ENCODE measurements around the gene LRRC4C. TPM values are rescaled to one million over a fixed set of nuclear protein-coding genes. Genes with fewer than 3 reads are reported as not detected.

Gene LRRC4C
- total RNA-seq, 1 experiment from 2014 or later: not detected

- DNase-seq (ENCODE audit: low spot score): no peak
Measured at GRCh38 chr11:40292721-40293508, 1166.5 kb downstream of the LRRC4C start.

GRCh38 chr11:40291741-40292140 is 1167.7 kb downstream of the LRRC4C start:
- DNase-seq (ENCODE audit: low spot score): no peak

DNA sequence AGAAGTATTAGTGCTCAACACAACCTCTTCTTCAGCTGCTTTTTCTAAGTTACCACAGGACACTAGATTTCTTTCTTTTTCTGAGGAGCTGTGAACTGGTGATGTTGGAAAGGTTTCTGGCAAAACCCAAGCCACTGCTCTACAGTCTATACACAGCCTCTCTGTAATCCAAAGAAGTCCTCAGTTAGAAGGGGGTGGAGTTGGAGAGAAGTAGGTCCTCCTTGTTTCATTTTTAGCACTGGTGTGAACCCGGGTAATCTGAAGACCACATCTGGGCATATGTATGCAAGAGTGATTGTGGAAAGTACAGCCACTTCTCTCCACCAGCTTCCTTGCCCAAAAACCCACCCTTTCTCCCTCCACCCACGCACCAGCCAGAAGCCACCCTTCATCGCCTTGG is 1168.1 kb downstream of the LRRC4C start:
- no peak for DNase-seq (ENCODE audit: low spot score)

- DNase-seq (ENCODE audit: low spot score): no peak
Measured at GRCh38 chr11:40290171-40290631, 1169.3 kb downstream of the LRRC4C start.

DNA sequence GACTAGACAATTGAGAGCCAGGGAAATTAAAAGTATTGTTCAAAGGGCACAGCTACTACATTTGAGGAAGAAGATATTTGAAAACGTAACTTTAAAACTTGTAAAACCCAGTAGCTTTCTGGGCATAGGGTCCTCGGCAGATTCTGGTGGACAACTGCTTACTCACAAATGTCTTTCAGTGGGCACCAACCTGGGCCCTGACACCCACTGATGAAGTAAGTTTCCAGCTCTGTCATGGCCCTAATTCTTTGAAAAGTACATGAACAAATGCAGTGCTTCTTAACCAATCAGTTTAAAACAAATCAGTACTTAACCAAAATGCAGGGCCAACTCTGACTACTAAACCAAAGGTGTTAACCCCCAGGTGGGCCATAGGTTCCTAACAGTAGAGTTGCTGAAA is 1170.1 kb downstream of the LRRC4C start:
- no peak for DNase-seq (ENCODE audit: low spot score)

DNA sequence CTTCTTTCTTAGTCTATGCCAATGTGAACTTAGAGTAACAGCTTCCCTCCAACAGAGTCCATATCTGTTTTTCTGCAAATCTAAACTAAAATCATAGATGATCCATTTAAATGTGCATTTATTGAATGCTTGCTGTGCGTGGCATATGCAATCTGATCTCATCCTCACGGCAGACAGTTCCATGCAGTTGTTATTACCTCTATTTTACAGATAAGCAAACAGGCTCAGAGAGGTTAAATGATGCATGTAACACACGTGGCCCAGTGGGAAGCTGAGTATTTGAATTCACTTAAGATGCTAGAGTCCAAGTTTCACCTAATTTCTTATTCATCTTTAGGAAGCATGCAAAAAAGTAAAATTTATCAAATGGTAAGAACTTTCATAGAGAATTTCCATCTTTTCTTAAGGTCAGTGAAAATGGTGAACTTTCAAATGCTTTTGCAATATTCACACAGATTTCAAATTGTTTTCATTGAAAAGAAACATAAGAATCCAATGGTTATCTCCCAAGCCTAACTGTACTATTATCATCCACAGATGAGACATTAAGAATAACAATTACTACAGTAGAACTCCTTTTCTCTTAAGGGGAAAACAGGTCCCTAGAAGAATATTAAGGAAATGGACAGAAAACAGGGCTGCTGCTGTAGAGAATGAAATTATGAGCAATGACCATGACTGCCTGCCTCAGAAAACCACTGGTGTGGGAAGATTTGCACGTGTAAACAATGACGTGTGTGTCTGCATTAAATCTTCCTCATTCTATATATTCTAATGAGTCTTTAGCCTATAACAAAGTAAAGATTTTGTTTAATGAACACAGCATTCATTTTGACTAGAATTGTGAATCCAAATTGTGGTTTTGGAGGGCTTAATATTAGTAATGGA is 1171.3 kb downstream of the LRRC4C start:
- no peak for DNase-seq (ENCODE audit: low spot score)

DNA sequence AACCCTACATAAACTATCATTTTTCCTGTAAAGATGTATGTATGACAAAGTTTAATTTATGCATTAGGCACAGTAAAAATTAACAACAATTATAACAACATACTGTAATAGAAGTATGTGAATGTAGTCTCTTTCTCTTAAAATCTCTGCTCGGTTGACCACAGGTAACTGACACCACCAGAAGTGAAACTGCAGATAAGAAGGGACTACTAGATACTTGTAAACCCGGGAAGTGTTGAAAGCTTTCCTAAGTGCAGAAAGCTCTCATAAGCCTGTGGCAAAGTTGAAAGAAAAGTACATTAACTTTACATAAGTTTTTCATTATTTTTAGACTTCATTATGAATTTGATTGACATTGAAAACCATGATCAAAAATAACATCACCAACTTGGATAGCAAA is 1173.3 kb downstream of the LRRC4C start:
- DNase-seq (ENCODE audit: low spot score): no peak

DNA sequence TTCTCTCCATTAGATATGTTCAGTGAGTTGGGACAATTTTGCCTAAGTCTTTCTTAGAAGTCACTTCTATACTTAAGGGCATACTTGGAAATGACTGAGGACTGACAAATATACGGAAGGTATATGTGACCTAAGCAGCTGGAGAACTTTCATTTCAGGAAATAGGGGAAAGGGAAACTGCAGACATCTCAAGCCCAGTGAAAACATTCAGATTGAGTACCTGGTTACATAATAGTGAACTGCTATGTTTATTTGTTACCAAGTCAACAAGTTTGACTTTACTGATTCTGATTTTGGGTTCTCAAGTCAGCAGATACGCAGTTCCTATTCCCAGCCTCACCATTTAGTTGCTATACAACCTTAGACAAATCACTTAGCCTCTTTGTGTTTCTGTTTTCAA is 1173.9 kb downstream of the LRRC4C start:
- DNase-seq (ENCODE audit: low spot score): no peak

DNA sequence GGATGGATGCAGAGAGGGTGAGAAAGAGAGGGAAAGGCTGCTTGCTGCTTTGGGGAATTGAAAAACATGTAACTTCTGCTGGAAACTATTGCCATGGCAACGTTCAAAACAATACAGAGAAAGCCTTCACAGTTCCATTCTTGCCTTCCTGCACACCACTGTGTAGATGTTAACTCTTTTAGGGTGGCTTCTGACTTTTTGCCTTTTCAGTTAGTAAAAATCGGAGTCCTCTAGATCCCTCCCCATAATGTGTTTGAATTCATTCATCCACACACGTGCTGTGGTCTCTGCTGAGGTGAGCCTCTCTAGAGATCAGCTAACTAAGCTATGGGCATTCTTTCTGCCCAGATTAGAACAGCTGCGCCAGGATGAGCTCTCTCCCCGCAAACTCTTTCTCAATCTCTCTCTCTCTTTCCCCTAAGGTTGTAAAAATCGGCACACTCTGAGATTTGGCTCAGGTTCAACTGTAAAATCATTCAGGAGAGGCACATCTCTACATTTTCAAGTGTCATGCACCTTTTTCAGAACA is 1178.3 kb downstream of the LRRC4C start:
- DNase-seq (ENCODE audit: low spot score): no peak

DNA sequence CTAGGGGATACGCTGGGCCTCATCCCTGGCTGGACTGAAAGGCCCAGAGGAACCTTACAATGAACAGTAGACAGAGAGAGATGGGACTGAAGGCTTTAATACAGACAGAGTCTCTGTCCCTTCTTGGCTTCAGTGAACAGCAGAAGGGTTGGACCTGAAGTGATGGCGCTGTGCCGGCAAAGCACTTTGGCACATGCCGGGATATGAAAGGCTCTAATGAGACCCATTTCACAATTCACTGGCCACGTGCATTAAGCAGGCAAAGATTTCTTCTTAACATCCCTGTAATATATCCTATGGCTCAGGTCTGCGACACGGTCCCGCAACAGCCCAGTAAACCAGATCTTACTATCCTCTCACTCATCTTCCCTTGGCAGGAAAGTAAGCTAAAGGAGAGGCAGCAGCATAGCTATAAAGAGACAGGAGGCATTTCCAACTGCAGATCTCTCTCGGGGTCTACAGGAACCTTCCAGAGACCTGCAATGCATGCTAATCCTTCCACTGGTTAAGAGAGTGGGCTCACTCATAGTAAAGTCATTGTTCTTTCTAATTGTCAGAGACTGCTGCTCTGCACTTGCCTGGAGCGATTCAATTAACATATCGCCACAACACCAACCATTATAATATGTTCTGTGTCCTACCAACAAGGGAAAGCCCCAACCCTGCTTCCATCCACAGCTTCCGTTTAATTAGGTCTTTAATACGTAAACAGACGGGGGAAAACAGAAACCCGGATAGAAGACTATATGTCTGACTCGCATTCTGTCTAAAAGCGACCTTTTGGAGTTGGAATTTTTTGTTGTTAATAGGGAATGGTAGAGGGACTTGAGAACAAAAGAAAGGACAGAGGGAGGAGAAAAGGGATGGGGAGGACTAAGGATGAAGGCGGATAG is 1179.0 kb downstream of the LRRC4C start:
- no peak for DNase-seq (ENCODE audit: low spot score)

DNA sequence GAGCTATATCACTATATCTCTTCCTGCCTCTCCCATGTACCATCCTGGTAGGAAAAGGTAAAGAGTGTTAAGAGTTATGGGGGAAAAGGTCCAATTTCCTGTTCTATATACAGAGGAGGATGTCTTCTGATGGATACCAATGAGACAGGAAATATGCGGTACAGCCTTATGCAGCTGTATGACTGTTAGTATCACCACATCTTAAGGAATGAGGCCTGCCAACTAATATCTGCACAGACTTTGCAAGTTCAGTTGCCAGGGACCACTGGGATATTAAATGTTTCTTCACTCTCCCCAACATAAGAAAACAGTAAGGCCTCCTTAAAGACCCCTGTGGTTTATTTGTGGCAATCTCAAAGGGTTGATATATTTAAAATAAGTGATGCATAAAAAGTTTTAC is 1182.5 kb downstream of the LRRC4C start:
- DNase-seq (ENCODE audit: low spot score): no peak

GRCh38 chr11:40274017-40274416 is 1185.4 kb downstream of the LRRC4C start:
- peak; percentile 8 for DNase-seq (ENCODE audit: low spot score)

DNA sequence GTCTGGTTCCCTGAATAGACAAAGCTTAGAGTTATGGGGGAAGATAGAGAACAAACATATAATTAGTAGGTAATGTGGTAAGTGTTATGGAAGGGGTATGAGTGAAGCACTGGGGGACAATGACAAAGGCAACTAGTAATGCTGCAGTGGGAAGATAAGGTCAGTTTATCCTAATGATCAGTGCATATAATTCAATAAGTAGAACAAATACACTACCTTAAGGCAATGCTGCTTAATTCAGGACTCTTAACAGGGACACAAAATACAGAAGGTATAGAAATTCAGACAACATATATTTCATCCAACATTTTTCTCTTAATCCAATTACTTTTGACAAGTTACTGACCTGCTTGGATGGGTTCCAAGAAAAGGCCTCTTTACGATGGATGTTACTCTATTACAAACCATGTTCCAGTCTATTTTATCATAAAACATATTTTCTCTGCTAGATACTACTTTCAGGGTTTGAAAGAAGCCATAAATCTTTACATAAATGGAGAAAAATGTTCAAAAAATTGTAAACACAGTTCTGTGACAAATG is 1186.2 kb downstream of the LRRC4C start:
- DNase-seq (ENCODE audit: low spot score): no peak

DNA sequence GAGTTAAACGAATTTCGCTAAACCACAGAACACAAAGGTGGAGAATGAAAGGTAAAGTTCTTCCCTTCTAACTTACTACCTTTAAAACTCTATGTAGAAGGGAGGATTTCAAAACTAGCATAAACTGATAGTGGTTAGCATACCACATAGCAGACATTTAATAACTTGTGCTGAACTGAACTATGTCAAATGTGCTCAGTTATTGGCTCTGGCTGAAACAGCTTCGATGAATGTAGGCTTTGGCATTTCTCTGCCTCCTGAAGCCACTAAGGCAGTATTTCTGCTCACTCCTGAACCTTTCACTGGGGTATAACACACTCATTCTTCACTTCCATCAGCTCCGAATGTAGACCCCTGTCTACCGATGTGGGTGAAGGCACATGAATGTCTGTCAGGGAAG is 1188.1 kb downstream of the LRRC4C start:
- DNase-seq (ENCODE audit: low spot score): no peak

GRCh38 chr11:40269865-40270264 is 1189.6 kb downstream of the LRRC4C start:
- DNase-seq (ENCODE audit: low spot score): no peak

DNA sequence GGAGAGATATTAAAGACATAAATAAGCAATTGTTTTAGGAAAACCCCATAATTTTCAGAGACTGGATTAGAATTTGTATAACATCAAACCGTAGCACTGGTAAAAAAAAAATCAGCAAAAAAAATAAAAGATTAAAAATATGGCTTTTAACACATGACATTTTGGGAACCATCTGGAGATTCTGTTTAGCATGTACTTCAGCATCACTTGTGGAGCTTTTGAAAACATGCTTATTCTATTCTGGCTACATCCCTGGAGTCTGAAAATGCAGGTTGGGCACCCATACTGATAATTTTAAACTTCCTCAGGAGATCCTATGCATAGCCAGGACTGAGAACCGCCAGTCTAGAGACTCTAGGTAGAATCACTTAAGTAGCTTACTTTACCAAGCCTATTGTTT is 1190.9 kb downstream of the LRRC4C start:
- DNase-seq (ENCODE audit: low spot score): no peak

- no peak for DNase-seq (ENCODE audit: low spot score)
Measured at GRCh38 chr11:40255457-40255856, 1204.0 kb downstream of the LRRC4C start.

DNA sequence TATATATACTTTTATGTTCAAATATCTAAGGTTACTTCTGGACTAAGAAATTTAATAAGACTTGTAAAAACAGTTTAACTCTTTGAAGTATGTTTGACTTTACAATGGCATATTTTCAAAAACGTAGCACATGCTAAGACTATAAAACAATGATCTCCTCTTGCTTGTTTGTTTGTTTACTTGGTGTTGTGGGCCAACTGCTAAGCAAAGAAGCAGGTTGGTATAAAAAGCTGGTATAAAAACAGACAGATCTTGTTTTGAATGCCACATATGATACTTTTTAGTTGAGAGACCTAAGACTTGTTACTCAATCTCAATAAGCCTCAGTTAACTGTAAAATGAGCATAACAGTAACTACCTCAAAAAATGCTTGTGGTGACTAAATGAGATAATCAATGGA is 1206.3 kb downstream of the LRRC4C start:
- no peak for DNase-seq (ENCODE audit: low spot score)

DNA sequence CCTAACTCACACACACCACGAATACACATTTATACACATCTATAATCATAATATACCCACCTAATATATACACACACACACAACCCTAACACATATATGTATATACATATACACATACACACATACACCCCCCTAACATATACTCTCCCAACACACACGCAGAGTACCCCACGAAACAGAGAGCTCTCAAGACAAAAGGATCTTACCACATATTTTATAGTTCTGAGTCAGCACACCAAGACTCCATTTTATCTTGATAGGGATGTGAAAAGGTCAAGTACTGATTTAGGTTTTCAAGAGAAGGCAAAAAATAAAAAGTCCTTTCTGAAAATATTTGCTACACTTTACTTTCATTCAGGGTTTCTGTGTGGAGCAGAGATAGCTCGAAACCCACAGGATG is 1207.2 kb downstream of the LRRC4C start:
- no peak for DNase-seq (ENCODE audit: low spot score)

GRCh38 chr11:40246983-40247382 is 1212.5 kb downstream of the LRRC4C start:
- no peak for DNase-seq (ENCODE audit: low spot score)

GRCh38 chr11:40241524-40242051 is 1217.9 kb downstream of the LRRC4C start:
- DNase-seq (ENCODE audit: low spot score): no peak

Measured in HT-29 (cell line).